ENCODE results near the gene GMPR. TPM values are rescaled to one million over a fixed set of nuclear protein-coding genes. Genes with fewer than 3 reads are reported as not detected.

Gene GMPR
- total and polyA plus RNA-seq, 4 experiments from 2014 or later = 0.56 to 0.68 TPM; not detected in 2

Other genes starting within 250 kb of the GMPR start
- gene MYLIP, start 109.5 kb upstream of the GMPR start, total RNA-seq = 10 to 100 TPM; 17.5 to 19.9 TPM
- 10 to 100 TPM; 71.9 to 88.8 TPM for gene MYLIP, start 109.5 kb upstream of the GMPR start, polyA plus RNA-seq

Data from CD4-positive, alpha-beta memory T cell (primary cell).